Neural progenitor cell (in vitro differentiated cells): ENCODE data around the gene GOLT1A. TPM values are rescaled to one million over a fixed set of nuclear protein-coding genes. Genes with fewer than 3 reads are reported as not detected.

Experiments
- DNase-seq: peaks from one replicate; pipeline ENCODE4 v3.0.0-alpha.2; 2016; ENCODE audit warnings: low spot score
- H2AFZ ChIP-seq: fragments of 200-600 bp; sonication (generic); replicated peaks from 2 replicates; pipeline ENCODE4 v1.6.1; 2016; ENCODE audit warnings: antibody characterized with exemption
- H3F3A ChIP-seq: fragments of 200-600 bp; sonication (generic); 2 replicates; pipeline ENCODE4 v1.6.1; 2016; ENCODE audit warnings: antibody characterized with exemption, low read depth
- H3K27ac ChIP-seq: fragments of 200-600 bp; sonication (generic); 2 replicates; pipeline ENCODE4 v1.5.1; 2016; ENCODE audit warnings: mild to moderate bottlenecking
- H3K27me3 ChIP-seq: fragments of 200-600 bp; sonication (generic); 2 replicates; pipeline ENCODE4 v1.6.1; 2016; ENCODE audit warnings: mild to moderate bottlenecking, moderate library complexity
- H3K36me3 ChIP-seq: fragments of 200-600 bp; sonication (generic); 2 replicates; pipeline ENCODE4 v1.5.1; 2016
- H3K4me1 ChIP-seq: fragments of 200-600 bp; sonication (generic); 2 replicates; pipeline ENCODE4 v1.6.1; 2016; ENCODE audit warnings: mixed run types
- H3K4me2 ChIP-seq: fragments of 200-600 bp; sonication (generic); 2 replicates; pipeline ENCODE4 v1.6.1; 2016
- H3K4me3 ChIP-seq: fragments of 200-600 bp; sonication (generic); 2 replicates; pipeline ENCODE4 v1.5.1; 2016
- H3K79me2 ChIP-seq: fragments of 200-600 bp; sonication (generic); 2 replicates; pipeline ENCODE4 v1.6.1; 2016; ENCODE audit warnings: low read depth
- H3K9ac ChIP-seq: fragments of 200-600 bp; sonication (generic); 2 replicates; pipeline ENCODE4 v1.6.1; 2016
- H3K9me3 ChIP-seq: fragments of 200-600 bp; sonication (generic); 2 replicates; pipeline ENCODE4 v1.5.1; 2016; ENCODE audit warnings: low read depth
- H4K20me1 ChIP-seq: fragments of 200-600 bp; sonication (generic); 2 replicates; pipeline ENCODE4 v1.6.1; 2016; ENCODE audit warnings: low read depth
- H3K27ac Mint-ChIP-seq: 3 replicates; pipeline ENCODE4 v1.8.0; 2021; ENCODE audit warnings: mixed read lengths
- H3K27me3 Mint-ChIP-seq: 2 replicates; pipeline ENCODE4 v1.8.0; 2022; ENCODE audit warnings: low read depth, mild to moderate bottlenecking, inconsistent platforms, moderate library complexity, mixed read lengths; ENCODE audit not compliant: insufficient read depth
- H3K36me3 Mint-ChIP-seq: 3 replicates; pipeline ENCODE4 v1.8.0; 2021; ENCODE audit warnings: mixed read lengths
- H3K4me1 Mint-ChIP-seq: 3 replicates; pipeline ENCODE4 v1.8.0; 2021; ENCODE audit warnings: mixed read lengths
- H3K4me3 Mint-ChIP-seq: 3 replicates; pipeline ENCODE4 v1.8.0; 2021; ENCODE audit warnings: mild to moderate bottlenecking, moderate library complexity, mixed read lengths
- H3K9me3 Mint-ChIP-seq: 3 replicates; pipeline ENCODE4 v1.8.0; 2020; ENCODE audit warnings: mixed read lengths
- EZH2 ChIP-seq: fragments of 200-600 bp; sonication (generic); IDR thresholded peaks from 2 replicates; pipeline ENCODE4 v1.6.1; 2017; ENCODE audit warnings: antibody characterized with exemption, mild to moderate bottlenecking, moderate library complexity
- EZH2phosphoT487 ChIP-seq: fragments of 200-600 bp; sonication (generic); IDR thresholded peaks from 2 replicates; pipeline ENCODE4 v1.6.1; 2017; ENCODE audit warnings: antibody characterized with exemption
- total RNA-seq: library from RNA; depleted of rRNA; stranded (reverse); fragments of >200 nt; gene quantifications from 2 replicates; pipeline ENCODE4 v1.2.3, GENCODE V29; 2015; ENCODE audit warnings: low replicate concordance
- TF ChIP-seq, protein P1 (sequence below): fragments of 200-600 bp; sonication (generic); IDR thresholded peaks from 2 replicates; pipeline ENCODE4 v1.5.1; 2017; ENCODE audit warnings: antibody characterized with exemption, mild to moderate bottlenecking

Gene GOLT1A
- total RNA-seq, 1 donor from 2014 or later: not detected

DNA sequence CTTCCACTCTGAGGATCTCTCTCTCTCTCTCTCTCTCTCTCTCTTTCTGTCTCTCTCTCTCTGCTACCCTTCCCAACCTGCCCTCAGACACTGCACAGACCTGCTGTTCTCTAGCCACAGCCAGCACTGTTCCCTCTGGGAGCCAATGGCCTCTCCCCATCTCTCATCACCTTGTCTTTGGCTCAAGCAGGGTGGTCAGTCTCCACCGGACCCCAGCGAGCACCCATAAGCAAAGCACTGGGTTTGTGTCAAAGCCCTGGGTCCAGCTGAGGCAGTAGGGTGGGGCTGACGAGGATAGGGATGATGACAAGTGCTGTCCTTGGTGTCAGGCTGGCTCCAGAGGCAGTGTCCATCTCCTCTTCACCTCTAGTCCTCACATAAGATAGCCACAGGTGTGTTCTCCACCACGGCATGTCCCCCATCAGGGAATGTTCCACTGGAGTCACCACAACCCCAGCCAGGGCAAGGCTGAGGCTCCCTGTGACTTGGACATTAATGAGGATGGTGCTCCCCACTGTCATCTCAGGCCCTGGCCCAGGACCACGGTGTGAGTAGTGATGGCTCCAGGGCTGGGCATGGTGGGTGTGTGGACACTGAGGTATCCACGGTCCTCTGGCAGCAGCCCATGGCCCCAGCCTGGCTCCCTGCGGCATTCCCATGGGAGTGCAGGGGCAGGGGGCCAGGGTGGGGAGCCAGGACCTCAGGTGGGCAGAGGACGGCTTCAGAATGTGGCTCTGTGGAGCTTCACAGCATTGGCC, 8.4 kb upstream of the GOLT1A start:
- Histone ChIP-seq H4K20me1 (no peaks in the 10 kb centered on the region), H3K9ac (no peak overlapping the region), H3F3A (no peaks in the 10 kb centered on the region), H2AFZ (no peak overlapping the region), H3K4me3 (no peak overlapping the region), H3K4me2 (no peak overlapping the region), H3K4me1 (no peaks in the 10 kb centered on the region), H3K79me2 (no peaks in the 10 kb centered on the region), H3K27me3 (no peaks in the 10 kb centered on the region), H3K27ac (no peak overlapping the region), H3K36me3 (no peaks in the 10 kb centered on the region), H3K9me3 (no peaks in the 10 kb centered on the region)
- TF ChIP-seq EZH2phosphoT487 (no peak), EZH2 (no peak)
- TF ChIP-seq, protein P1, sequence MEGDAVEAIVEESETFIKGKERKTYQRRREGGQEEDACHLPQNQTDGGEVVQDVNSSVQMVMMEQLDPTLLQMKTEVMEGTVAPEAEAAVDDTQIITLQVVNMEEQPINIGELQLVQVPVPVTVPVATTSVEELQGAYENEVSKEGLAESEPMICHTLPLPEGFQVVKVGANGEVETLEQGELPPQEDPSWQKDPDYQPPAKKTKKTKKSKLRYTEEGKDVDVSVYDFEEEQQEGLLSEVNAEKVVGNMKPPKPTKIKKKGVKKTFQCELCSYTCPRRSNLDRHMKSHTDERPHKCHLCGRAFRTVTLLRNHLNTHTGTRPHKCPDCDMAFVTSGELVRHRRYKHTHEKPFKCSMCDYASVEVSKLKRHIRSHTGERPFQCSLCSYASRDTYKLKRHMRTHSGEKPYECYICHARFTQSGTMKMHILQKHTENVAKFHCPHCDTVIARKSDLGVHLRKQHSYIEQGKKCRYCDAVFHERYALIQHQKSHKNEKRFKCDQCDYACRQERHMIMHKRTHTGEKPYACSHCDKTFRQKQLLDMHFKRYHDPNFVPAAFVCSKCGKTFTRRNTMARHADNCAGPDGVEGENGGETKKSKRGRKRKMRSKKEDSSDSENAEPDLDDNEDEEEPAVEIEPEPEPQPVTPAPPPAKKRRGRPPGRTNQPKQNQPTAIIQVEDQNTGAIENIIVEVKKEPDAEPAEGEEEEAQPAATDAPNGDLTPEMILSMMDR: no peak
- Mint-ChIP-seq H3K36me3 (peaks cover 6% of the 10 kb centered on the region), H3K27me3 (no peaks in the 10 kb centered on the region), H3K4me3 (no peak overlapping the region), H3K27ac (no peak overlapping the region), H3K9me3 (no peaks in the 10 kb centered on the region), H3K4me1 (peaks cover 3% of the 10 kb centered on the region)
- no peak for DNase-seq

DNA sequence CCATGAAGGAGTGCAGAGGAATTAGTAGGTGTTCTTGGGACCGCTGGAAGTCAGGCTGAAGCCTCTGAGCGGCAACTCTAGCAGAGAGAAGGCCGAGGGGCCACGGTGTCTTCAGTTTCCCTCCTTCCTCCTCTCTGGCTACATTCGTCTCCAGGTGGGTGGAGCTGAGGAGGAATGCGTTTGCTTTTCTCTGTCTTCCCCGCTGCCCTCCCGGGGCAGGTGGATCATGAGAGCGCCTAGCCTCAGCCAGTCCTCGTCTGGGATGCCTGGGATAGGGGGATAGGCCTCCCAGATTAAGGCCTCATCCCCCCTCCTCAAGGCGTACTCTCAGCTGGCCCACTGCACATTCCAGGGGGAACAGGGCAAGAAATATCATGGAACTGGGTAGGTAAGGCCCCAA, 7.5 kb upstream of the GOLT1A start:
- no peak overlapping the region for H3K4me3 ChIP-seq
- H3K4me1 Mint-ChIP-seq: peaks cover 3% of the 10 kb centered on the region
- peak; percentile 9 for DNase-seq
- no peaks in the 10 kb centered on the region for H3K4me1 ChIP-seq
- no peaks in the 10 kb centered on the region for H4K20me1 ChIP-seq
- H3K27ac Mint-ChIP-seq: no peak overlapping the region
- TF ChIP-seq, protein P1: no peak
- TF ChIP-seq EZH2phosphoT487: no peak
- TF ChIP-seq EZH2: no peak
- no peak overlapping the region for H2AFZ ChIP-seq
- no peaks in the 10 kb centered on the region for H3K36me3 ChIP-seq
- H3K9ac ChIP-seq: no peak overlapping the region
- H3K4me2 ChIP-seq: no peak overlapping the region
- H3K27me3 ChIP-seq: no peaks in the 10 kb centered on the region
- no peak overlapping the region for H3K4me3 Mint-ChIP-seq
- H3F3A ChIP-seq: no peaks in the 10 kb centered on the region
- no peaks in the 10 kb centered on the region for H3K9me3 Mint-ChIP-seq
- H3K27ac ChIP-seq: no peak overlapping the region
- H3K9me3 ChIP-seq: no peaks in the 10 kb centered on the region
- no peaks in the 10 kb centered on the region for H3K27me3 Mint-ChIP-seq
- no peaks in the 10 kb centered on the region for H3K79me2 ChIP-seq
- H3K36me3 Mint-ChIP-seq: peaks cover 6% of the 10 kb centered on the region

DNA sequence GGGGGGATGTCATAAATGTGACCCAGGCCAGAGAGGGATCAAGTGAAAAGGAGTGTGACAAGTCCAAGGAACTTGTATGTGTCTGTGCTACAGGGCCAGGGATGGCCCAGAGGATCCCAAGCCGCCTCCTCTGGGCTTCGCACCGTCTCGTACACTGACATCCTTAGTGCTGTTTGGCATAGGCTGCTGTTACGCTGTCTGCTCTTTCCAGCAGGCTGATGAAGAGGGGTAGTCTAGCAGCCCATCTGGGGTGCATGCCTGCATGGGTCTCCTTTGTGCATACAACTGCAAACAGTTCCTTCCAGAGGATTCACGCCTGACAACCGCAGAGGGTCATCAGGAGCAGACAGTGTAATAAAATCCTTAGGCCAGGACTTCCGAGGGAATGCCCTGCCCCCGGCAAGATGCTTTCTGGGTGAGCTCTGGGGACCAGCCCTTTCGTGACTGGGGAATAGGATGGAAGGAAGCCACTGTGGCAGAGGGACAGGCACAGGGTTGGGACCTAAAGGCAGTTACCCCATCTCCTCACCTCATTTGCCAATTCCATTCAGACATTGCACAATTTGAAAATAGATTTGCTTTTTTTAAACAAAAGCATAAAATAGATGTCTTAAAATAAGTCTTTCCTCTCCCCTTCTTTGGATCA, 6.3 kb upstream of the GOLT1A start:
- Histone ChIP-seq H3K27ac (no peak overlapping the region), H4K20me1 (no peaks in the 10 kb centered on the region), H3K9me3 (no peaks in the 10 kb centered on the region), H3K27me3 (peaks cover 4% of the 10 kb centered on the region), H3F3A (no peaks in the 10 kb centered on the region), H2AFZ (no peak overlapping the region), H3K9ac (no peak overlapping the region), H3K4me2 (no peak overlapping the region), H3K4me3 (no peak overlapping the region), H3K36me3 (no peaks in the 10 kb centered on the region), H3K4me1 (no peaks in the 10 kb centered on the region), H3K79me2 (no peaks in the 10 kb centered on the region)
- H3K36me3 Mint-ChIP-seq: peaks cover 6% of the 10 kb centered on the region
- no peaks in the 10 kb centered on the region for H3K9me3 Mint-ChIP-seq
- H3K4me3 Mint-ChIP-seq: no peak overlapping the region
- H3K27ac Mint-ChIP-seq: no peak overlapping the region
- no peak for DNase-seq
- no peaks in the 10 kb centered on the region for H3K27me3 Mint-ChIP-seq
- H3K4me1 Mint-ChIP-seq: peaks cover 3% of the 10 kb centered on the region
- TF ChIP-seq EZH2 (no peak), EZH2phosphoT487 (no peak)
- TF ChIP-seq, protein P1: no peak
